ENCODE measurements around the gene ASAP2.

Gene ASAP2

DNA sequence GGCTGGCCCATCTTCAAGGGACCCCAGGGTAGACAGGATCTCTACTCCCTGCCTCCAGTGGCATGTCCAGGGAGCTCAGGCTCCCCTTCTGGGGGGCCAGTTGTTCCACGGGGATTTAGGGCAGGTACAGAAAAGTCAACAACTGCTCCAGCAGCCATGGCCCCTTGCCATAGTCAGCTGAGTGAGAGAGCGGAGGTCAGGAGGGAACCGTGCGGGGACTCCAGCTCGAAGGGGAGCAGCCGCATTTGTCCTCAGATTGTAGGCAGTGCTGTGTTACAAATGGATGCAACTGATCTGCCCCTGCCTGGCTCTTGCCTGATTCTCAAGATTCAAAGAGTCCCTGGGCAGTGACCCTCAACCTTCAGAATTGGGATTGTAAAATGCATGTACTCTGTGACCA lies 166.9 kb downstream of the ASAP2 start:
- no peak for DNase-seq
- no peak overlapping the region for H3K27ac ChIP-seq
- no peak overlapping the region for H3K4me3 ChIP-seq (ENCODE audit: low read depth, low read length)
- TF ChIP-seq, protein P1, sequence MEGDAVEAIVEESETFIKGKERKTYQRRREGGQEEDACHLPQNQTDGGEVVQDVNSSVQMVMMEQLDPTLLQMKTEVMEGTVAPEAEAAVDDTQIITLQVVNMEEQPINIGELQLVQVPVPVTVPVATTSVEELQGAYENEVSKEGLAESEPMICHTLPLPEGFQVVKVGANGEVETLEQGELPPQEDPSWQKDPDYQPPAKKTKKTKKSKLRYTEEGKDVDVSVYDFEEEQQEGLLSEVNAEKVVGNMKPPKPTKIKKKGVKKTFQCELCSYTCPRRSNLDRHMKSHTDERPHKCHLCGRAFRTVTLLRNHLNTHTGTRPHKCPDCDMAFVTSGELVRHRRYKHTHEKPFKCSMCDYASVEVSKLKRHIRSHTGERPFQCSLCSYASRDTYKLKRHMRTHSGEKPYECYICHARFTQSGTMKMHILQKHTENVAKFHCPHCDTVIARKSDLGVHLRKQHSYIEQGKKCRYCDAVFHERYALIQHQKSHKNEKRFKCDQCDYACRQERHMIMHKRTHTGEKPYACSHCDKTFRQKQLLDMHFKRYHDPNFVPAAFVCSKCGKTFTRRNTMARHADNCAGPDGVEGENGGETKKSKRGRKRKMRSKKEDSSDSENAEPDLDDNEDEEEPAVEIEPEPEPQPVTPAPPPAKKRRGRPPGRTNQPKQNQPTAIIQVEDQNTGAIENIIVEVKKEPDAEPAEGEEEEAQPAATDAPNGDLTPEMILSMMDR (IDR thresholded peaks at IDR 0.05; ENCODE audit: low read depth, low read length), result no peak
- H3K9me3 ChIP-seq (ENCODE audit: severe bottlenecking), result no peaks in the 10 kb centered on the region
- peaks cover 17% of the 10 kb centered on the region for H3K36me3 ChIP-seq
- H3K27me3 ChIP-seq (ENCODE audit: insufficient read depth, low read depth, severe bottlenecking), result no peaks in the 10 kb centered on the region

DNA sequence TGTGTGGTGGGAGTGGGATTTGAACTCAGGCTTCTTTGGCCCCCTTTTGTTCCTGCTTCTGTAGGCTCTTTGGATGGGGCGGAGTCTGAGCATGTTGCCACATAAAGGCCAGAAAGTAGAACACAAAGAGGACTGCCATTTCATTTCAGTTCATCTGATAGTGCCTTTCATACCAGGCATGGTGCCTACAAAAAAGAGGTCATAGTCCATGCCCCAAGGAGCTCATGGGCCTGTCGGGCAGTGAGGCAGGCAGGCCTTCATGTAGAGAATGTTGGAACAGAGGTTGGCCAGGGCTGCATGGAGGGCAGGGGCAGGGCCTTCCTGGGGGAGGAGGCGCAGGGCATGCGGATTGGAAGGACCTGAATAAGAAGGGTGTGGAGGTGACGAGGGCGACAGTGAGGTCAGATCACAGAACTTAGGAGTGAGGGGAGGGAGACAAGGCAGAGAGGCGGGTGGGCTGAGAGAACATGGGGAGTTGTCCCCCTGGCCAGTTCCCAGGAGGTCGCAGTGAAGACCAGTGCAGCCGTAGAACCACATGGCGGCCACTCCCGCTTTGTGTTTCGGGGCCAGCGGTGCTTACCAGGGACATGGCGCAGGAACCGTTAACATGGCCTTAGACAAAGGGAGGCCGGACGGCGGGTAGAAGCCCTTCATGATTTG lies 167.6 kb downstream of the ASAP2 start:
- no peak for DNase-seq
- TF ChIP-seq, protein P1 (IDR thresholded peaks at IDR 0.05; ENCODE audit: low read depth, low read length), result no peak
- Histone ChIP-seq H3K36me3 (peaks cover 21% of the 10 kb centered on the region), H3K27ac (no peak overlapping the region), H3K4me3 (ENCODE audit: low read depth, low read length) (no peak overlapping the region), H3K27me3 (ENCODE audit: insufficient read depth, low read depth, severe bottlenecking) (no peaks in the 10 kb centered on the region), H3K9me3 (ENCODE audit: severe bottlenecking) (no peaks in the 10 kb centered on the region)

DNA sequence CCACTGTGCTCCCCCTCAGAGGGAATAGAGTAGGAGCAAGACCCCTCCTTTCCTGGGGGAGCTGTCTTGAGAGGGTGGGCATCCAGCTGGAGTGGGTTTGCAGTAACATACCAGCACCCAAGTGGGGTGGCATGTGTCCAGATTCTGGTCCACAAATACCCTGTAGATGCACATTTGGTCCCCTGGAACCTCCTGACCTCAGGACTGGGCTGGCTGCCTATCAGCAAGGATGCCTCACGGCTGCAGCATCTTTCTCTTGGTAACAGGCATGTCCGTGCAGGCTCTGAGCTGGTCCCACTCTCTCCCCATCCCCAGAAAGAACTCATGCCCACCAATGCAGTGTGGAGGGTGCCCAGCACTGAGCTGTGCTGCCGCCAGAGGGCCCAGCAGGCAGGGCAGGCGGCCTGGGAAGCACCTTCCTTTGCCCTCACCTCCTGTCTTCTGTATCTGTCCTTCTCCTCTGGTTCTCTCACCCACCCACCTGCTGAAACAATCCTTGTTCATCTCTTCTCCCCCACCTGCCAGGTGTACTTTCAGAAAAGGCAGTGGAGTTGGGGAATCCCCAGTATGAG lies 169.3 kb downstream of the ASAP2 start:
- TF ChIP-seq, protein P1 (IDR thresholded peaks at IDR 0.05; ENCODE audit: low read depth, low read length), result peak; percentile 86
- DNase-seq, result peak; percentile 31
- Histone ChIP-seq H3K27ac (no peak overlapping the region), H3K4me3 (ENCODE audit: low read depth, low read length) (no peak overlapping the region), H3K36me3 (peaks cover 23% of the 10 kb centered on the region), H3K27me3 (ENCODE audit: insufficient read depth, low read depth, severe bottlenecking) (no peaks in the 10 kb centered on the region), H3K9me3 (ENCODE audit: severe bottlenecking) (no peaks in the 10 kb centered on the region)

DNA sequence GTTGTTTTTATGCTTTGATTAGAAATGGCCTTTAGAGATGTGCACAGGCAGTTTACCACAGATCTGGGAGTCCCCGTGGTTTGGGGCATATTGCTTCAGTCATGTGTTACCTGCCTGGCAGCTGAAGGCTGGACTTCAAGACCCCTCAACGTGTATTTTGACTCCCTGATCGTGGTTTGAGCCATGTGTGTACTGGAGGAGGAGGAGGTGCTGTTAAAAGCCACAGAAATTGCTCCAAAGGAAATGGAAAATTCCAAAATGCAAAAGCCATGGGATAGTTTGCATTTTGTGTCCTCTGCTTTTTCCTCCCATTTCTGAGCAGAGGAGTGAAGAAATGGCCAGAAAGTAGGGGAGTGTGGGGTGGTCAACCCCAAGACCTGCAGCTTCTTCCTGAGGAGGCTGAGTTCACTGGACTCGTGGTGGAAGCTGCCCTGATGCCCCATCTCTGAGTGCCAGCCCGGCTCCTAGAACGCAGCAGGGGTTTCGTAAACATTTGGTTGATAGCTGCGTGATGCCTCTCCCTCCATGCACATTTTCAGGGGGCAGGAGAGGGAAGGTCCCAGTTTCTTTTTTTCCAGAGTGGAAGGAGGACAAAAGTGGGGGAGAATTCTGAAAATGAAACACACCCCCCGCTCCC lies 171.0 kb downstream of the ASAP2 start:
- DNase-seq, result no peak
- H3K4me3 ChIP-seq (ENCODE audit: low read depth, low read length), result no peak overlapping the region
- H3K36me3 ChIP-seq, result peaks cover 28% of the 10 kb centered on the region
- H3K9me3 ChIP-seq (ENCODE audit: severe bottlenecking), result no peaks in the 10 kb centered on the region
- H3K27me3 ChIP-seq (ENCODE audit: insufficient read depth, low read depth, severe bottlenecking), result no peaks in the 10 kb centered on the region
- TF ChIP-seq, protein P1 (IDR thresholded peaks at IDR 0.05; ENCODE audit: low read depth, low read length), result no peak
- H3K27ac ChIP-seq, result no peak overlapping the region

DNA sequence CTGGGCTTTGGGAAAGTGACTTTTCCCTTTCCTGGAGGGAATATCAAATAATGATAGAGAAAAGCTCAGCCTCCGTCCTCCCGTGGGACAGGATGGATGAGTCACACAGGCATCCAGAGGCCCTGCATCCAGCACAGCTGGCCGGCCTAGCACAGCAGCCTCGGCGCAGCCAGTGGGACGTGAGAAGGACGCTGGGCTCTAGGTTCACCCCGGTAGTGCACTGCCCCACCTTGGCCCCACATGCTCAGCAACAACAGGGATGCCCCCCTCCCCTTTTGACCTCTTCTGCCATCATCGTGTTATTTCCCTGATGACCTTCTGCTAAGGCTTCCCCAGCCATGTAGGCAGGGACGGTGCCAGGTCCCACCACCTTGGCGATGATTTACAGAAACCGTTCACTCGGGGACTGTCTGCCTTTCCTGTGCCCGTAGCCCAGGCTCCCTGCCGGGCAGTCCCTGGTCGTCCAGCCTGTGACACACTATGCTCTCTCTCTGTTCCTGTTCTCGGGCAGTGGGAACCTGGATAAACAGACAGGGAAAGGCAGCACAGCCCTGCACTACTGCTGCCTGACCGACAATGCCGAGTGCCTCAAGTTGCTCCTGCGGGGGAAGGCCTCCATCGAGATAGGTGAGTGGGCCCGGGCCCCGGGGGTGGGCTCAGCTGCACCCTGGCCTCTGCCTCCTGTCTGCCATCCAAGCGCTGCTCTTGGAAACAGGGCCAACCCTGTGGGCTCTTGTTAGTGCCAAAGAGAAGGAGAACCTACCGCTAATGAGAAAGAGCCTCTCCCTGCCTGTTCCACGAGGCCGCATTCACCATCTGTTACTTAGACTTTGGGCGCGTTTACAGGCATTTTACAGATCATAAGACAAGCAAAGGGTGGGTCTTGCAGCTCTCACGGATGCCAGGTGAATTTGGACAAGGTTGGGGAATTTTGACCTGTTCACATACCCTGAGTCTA lies 172.1 kb downstream of the ASAP2 start:
- peaks cover 37% of the 10 kb centered on the region for H3K36me3 ChIP-seq
- TF ChIP-seq, protein P1 (IDR thresholded peaks at IDR 0.05; ENCODE audit: low read depth, low read length), result no peak
- DNase-seq, result no peak
- H3K4me3 ChIP-seq (ENCODE audit: low read depth, low read length), result no peak overlapping the region
- H3K27me3 ChIP-seq (ENCODE audit: insufficient read depth, low read depth, severe bottlenecking), result no peaks in the 10 kb centered on the region
- H3K27ac ChIP-seq, result no peak overlapping the region; the same call in 1 of the 2 replicates
- peaks cover 2% of the 10 kb centered on the region for H3K9me3 ChIP-seq (ENCODE audit: severe bottlenecking)
